Skeletal muscle cell (primary cell): ENCODE results near the gene TAF4.
A peak's percentile ranks its signal among the peaks of the same experiment; 100 is the strongest.
"Not testable (repeated sequence)": the region's sequence is repeated elsewhere in the genome, so short reads cannot be mapped to it uniquely, and the experiment has no call there.

Experiments
- DNase-seq: peaks from one replicate; pipeline ENCODE4 v3.0.0-alpha.2; 2010; ENCODE audit warnings: low read depth
- H3K4me3 ChIP-seq: 2 replicates; pipeline ENCODE4 v1.5.1; 2011; ENCODE audit warnings: low read depth, mild to moderate bottlenecking, control low read depth, low read length, moderate library complexity

TAF4 gene

GRCh38 chr20:62084224-62084623 lies 18.5 kb upstream of the TAF4 start:
- not testable (repeated sequence) for H3K4me3 ChIP-seq, DNase-seq

DNA sequence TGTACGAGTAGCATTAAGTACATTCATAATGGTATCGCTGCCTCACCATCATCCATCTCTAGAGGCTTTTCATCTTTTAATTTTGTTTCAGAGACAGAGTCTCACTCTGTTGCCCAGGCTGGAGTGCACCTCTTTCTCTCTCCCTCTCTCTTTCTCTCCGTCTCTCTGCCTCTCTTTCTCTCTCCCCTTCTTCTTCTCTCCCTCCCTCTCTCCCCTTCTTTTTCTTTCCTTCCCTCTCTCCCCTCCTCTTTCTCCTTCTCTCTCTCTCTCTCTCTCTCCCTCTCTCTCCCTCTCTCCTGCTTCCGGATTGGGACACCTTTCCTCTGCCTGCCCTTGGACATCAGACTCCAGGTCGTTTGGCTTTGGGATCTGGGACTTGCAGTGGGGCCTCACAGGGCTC lies 17.6 kb upstream of the TAF4 start:
- DNase-seq = no peak
- no peak overlapping the region for H3K4me3 ChIP-seq

- DNase-seq = no peak
- no peak overlapping the region for H3K4me3 ChIP-seq
These were observed 14.7 kb upstream of the TAF4 start for GRCh38 chr20:62080249-62080990.

DNA sequence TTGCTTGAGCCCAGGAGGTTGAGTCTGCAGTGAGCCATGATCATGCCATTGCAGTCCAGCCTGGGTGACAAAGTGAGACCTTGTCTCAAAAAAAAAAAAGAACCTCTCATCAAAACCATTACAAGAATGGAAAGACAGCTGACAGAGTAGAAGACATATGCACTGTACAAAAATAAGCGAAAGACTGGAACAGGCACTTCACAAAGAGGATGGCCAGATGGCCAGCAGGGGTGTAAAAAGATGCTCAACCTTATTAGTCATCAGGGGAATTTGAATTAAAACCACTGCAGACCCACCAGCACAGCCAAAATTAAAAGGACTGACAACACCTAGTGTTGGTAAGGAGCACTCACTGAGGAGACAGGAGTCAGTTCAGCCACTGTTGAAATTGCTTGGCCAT lies 13.5 kb upstream of the TAF4 start:
- no peak overlapping the region for H3K4me3 ChIP-seq
- DNase-seq = no peak

GRCh38 chr20:62073323-62073722 lies 7.6 kb upstream of the TAF4 start:
- no peak overlapping the region for H3K4me3 ChIP-seq
- no peak for DNase-seq

DNA sequence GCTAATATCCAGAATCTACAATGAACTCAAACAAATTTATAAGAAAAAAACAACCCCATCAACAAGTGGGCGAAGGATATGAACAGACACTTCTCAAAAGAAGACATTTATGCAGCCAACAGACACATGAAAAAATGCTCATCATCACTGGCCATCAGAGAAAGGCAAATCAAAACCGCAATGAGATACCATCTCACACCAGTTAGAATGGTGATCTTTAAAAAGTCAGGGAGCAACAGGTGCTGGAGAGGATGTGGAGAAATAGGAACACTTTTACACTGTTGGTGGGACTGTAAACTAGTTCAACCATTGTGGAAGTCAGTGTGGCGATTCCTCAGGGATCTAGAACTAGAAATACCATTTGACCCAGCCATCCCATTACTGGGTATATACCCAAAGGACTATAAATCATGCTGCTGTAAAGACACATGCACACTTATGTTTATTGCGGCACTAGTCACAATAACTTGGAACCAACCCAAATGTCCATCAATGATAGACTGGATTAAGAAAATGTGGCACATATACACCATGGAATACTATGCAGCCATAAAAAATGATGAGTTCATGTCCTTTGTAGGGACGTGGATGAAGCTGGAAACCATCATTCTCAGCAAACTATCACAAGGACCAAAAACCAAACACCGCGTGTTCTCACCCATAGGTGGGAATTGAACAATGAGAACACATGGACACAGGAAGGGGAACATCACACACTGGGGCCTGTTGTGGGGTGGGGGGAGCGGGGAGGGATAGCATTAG lies 6.2 kb upstream of the TAF4 start:
- not testable (repeated sequence) for DNase-seq, H3K4me3 ChIP-seq

GRCh38 chr20:62069741-62070216 lies 4.1 kb upstream of the TAF4 start:
- peak; percentile 51 for DNase-seq
- no peak overlapping the region for H3K4me3 ChIP-seq

- no peak overlapping the region for H3K4me3 ChIP-seq
- DNase-seq = no peak
These were observed 3.3 kb upstream of the TAF4 start for GRCh38 chr20:62068997-62069396.

GRCh38 chr20:62067547-62068260 lies 2.0 kb upstream of the TAF4 start:
- no peak for DNase-seq
- H3K4me3 ChIP-seq = no peak overlapping the region

DNA sequence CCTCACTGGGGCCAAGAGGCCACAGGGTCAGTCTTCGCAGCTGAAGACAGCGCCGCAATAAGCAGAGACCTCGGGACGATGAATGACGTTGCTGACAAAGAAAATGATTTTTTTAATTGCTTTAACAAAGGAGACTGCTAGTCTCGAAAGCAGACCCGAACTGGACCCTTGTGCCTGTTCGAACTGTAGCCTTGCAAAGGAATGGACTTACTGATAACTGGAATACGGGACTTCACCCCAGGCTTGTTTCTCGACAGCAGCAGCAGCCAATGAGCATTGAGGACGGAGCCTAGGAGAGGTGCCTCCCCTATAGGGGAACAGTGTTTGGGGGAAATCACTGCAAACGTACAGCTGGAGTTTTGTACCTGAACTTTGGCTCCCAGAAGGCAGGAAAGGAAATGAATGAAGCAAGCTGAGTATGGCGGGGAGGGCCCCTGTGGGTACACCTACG lies 1.3 kb upstream of the TAF4 start:
- peak overlapping the region; percentile 66 for H3K4me3 ChIP-seq
- no peak for DNase-seq

DNA sequence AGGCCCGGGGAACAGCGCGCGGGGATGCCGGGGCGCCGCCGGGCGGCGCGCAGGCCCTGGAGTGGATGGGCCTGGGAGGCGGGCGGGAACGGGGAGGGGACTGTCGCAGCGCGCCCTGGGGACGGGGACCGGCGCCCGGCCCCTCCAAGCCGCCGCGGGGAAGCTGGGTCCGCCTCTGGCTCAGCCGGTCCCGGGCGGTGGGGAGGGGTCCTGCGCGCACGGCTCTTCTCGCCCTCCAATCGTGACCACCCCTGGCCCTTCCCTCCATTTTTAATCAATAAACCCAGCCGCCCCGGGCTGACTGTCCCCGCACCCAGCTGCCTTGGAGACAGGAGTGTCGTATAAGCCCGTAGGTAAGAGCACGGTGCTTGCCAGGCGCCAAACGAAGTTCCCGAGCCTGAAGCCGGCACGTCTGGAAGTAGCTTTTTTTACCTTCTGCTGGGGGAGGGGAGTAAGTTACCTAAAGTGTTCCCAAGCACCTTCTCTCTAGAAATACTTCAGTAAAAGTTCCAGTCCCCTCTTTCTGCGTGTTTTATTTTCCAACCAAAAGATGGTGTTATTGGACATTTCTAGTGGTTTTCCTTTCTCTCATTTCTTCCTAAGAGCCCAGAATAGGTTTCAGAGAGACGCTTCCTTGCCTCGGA lies 780 bp upstream of the TAF4 start:
- DNase-seq = no peak
- H3K4me3 ChIP-seq = peak overlapping the region; percentile 66

GRCh38 chr20:62064770-62065673 lies 659 bp downstream of the TAF4 start:
- H3K4me3 ChIP-seq = peak overlapping the region; percentile 46
- no peak for DNase-seq

GRCh38 chr20:62063981-62064769 lies 1.5 kb downstream of the TAF4 start:
- H3K4me3 ChIP-seq = peak overlapping the region; percentile 34
- no peak for DNase-seq

- DNase-seq = peak; percentile 25
- H3K4me3 ChIP-seq = peak overlapping the region; percentile 34
These were observed 2.2 kb downstream of the TAF4 start for GRCh38 chr20:62063315-62063980.

- DNase-seq = no peak
- H3K4me3 ChIP-seq = no peak overlapping the region
These were observed 2.9 kb downstream of the TAF4 start for GRCh38 chr20:62062661-62063314.

DNA sequence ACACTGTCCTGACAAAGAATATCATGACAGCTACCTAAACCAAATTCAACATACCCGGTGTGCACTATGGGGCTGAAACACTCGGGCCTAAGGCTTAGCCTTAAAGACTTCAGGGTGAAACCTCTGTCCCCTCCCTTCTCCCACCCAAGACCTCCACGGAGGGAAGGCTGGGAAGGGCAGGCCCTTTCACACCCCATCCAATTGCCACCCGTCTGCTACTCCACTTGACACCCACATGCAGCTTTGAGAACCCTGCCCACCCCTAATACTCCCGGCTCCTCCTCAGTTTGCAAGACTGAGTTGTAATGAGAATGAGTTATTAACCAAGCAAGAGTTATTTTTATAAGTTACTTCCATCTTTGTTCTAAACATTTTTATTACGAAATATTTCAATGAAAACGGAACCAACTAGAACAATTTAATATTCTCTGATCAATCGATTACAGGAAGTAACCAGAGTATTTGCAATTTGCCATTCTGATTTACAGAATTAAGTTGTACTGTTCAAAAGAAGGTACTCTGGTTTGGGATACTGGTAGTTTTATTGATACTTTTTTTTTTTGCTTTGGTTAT lies 3.7 kb downstream of the TAF4 start:
- no peak for DNase-seq
- no peak overlapping the region for H3K4me3 ChIP-seq
